LNCAP (cell line): ENCODE data around the gene SACM1L.

Source experiments
- TF ChIP-seq, protein P1 (sequence below): fragments of 450-650 bp; IDR thresholded peaks from 2 replicates; pipeline ENCODE4 v1.5.1; 2017; ENCODE audit warnings: mild to moderate bottlenecking

SACM1L gene

DNA sequence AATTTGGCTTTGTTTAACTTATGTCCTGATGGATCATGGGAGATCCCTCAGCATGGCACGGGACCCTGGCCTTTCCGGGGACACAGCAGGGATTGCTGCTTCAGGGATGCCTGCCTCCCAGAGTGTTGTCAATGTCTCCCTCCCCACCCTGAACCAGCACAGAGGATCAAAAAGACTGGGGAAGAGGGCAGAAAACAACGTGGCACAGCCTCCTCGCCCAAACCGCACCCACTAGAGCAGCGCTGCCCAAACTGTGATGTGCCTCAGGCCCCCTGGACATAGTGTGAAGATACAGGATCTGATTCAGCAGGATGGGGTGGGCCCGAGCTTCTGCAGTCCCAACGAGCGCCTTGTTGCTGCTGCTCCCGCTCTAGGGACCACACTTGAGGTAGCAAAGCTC lies 72.6 kb downstream of the SACM1L start:
- TF ChIP-seq, protein P1, sequence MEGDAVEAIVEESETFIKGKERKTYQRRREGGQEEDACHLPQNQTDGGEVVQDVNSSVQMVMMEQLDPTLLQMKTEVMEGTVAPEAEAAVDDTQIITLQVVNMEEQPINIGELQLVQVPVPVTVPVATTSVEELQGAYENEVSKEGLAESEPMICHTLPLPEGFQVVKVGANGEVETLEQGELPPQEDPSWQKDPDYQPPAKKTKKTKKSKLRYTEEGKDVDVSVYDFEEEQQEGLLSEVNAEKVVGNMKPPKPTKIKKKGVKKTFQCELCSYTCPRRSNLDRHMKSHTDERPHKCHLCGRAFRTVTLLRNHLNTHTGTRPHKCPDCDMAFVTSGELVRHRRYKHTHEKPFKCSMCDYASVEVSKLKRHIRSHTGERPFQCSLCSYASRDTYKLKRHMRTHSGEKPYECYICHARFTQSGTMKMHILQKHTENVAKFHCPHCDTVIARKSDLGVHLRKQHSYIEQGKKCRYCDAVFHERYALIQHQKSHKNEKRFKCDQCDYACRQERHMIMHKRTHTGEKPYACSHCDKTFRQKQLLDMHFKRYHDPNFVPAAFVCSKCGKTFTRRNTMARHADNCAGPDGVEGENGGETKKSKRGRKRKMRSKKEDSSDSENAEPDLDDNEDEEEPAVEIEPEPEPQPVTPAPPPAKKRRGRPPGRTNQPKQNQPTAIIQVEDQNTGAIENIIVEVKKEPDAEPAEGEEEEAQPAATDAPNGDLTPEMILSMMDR = no peak

DNA sequence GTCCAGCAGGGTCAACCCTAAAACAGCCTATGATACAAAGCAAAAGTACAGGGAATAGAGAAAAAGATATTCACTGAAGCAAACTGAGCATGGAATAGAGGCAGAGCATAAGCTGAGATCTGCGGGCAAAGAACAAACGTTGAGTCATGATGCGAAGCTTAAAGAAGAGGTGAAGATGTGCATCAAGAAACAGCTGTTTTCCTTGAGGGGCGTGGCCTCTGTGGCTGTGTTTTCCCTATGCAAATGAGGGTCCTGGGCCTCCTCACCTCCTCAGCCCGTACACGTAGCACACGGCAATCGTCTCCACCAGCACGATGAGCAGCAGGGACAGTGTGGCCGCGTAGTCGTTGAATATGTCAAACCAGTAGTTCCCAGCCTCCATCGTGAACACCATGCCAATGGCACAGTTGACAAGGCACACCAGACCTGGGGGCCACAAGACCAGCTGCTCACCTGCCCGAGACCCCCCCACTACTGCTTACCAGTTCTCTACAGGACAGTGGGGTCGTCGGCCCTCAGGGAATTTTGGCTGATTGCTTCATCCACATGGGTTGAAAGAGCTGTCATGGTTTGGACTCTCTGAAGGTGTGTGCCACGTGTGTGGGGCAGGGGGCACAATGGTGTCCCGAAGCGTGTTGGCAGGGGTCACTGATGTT lies 73.6 kb downstream of the SACM1L start:
- TF ChIP-seq, protein P1 = no peak

DNA sequence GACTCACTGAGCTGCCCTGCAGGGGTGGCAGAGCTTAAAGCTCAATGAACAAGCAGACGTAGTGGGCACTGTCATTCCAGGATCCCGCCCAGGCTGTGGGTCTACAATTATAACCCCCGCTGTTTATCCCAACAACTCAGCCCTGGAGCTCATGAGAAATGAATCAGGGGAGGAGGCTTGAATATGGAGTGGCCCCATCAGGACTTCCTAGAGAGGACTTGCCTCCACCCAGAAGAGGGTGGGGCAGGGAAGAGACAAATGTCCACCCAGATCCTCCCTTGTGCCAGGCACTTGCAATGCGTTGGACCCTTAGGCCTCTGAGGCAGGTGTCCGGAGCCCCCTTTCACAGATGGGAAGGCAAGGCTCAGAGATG lies 74.1 kb downstream of the SACM1L start:
- TF ChIP-seq, protein P1 = no peak

DNA sequence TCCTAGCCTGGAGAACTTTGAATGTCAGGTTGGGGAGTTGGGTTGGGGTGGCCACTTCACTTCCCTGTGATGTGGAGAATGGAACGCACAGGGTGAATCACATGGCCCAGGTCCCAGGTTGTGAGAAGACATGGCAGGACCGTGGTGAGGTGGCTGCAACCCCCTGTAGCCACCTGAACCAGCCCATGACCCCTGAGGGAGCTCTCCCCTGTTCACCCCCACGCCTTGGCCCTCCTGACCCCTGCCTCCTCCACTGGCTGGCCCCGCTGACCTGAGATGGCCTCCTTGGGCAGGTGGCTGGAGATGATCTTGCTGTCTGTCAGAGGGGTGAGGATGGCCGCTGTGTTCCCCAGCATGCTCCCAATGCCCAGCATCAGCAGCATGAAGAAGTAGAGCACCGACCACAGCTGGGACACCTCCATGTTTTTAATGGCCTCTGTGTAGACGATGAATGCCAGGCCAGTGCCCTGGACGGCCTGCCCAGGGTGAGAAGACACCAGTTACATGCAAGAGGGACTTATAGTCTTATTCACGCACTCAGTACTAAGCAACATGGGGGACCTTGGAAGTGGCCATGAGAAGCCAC lies 76.2 kb downstream of the SACM1L start:
- TF ChIP-seq, protein P1 = no peak

DNA sequence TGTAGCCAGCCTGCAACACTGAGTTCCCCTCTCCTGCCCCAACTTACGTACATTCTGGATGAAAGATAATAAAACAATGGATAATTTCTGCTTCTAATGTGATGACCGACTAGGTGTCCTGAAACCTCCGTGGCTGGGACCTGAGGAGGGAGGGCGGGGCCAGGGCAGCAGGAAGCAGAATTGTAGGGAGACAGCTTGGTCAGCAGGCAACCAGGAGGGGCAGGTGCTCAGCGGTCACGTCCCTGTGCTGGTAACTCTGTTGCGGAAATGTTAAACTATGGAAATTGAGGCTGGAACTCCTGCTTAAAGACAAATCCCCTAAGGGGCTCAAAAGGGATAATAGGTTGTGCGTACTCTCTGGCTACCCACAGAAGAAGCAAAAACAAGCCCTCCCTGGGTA lies 76.8 kb downstream of the SACM1L start:
- TF ChIP-seq, protein P1 = no peak

DNA sequence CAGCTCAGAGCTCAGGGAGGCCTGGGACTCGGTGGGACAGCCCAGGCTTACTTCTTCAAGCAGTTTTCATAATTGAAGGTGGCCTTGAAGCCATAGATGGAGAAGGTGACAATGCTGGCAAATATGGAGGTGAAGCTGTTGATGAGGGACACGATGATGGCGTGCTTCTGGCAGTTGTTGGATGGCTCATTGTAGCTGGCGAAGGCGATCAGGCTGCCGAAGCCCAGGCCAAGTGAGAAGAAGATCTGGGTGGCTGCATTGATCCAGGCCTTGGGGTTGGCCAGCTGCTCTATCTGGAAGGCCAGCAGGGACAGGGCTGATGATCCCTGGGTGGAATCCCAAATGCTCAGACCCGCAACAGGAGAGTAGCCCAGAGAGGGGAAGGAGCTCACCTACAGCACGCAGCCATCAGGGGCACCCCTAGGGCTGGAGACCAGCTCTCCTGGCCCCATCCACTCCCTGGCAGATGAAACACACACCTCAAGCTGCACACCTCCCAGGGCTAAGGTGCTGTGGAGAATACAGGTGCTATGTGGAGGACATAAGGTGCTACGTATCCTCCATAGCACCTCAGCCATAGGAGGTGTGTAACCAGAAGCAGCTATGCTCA lies 82.1 kb downstream of the SACM1L start:
- TF ChIP-seq, protein P1 = no peak

DNA sequence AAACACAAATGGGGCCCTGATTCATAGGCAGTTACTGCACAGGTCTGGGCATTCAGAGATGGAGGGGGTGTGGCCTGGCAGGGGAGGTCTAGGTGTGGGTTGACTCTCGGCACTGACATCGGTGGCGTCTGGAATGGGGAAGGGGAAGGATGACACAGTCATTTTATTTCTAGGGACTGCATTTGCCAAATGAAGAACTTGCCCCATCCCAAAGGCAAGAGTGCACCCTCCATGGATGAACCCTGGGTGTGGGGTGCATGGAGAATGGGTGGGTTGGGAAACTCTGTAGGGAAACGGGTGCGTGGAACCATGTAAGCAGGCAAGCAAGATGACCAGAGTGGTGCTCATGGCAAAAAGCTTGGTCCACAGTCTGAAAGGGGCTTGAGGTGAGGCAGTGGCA lies 82.6 kb downstream of the SACM1L start:
- TF ChIP-seq, protein P1 = no peak
